ENCODE results near the gene SARDH. TPM values are rescaled to one million over a fixed set of nuclear protein-coding genes. Genes with fewer than 3 reads are reported as not detected.

SARDH gene
- total and polyA plus RNA-seq, 2 of the 8 experiments (the other 6 are each of a cell fraction or from before 2014, with no cell fraction given): 6.4 to 7.4 TPM

DNA sequence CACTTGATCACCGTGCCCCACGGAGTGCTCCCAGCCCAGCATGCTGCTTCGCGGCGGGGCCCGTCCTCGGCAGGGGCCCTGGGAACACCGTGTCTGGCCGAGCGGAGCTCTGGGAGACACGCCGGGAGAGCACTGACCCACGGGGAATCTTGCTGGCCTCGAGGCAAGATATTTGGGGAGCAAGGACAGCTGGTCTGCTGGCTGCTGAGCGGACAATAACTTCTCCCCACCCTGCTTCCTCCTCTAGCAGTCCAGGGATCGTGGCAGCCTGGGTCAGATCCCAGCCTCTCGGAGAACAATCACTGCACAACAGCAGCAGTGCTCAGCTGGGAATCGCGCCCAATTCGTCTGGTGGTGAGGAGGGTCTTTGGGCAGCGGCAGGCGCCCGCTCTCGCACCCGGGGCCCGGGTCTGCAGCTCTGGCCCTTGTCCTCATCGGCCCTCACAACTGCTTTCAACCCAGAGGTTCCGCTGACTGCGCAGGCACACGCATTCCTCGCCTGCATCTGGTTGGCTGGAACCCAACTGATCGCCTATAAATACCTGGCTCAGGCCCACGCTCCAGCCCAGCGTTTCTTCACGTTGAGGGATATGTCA, 58.6 kb downstream of the SARDH start:
- Histone ChIP-seq H3K79me2 (ENCODE audit: control insufficient read depth in 1 of 2, insufficient read depth in 2 of 2, low read length in 2 of 2) (no peaks in the 10 kb centered on the region), H3K79me1 (ENCODE audit: low read depth, low read length) (no peaks in the 10 kb centered on the region), H3K36me3 (ENCODE audit: control insufficient read depth in 2 of 4, insufficient read depth in 4 of 4, low read length in 3 of 4) (no peaks in the 10 kb centered on the region), H3K14ac (ENCODE audit: insufficient read length) (no peak overlapping the region), H2BK20ac (ENCODE audit: low read length) (no peak overlapping the region), H4K20me1 (replicated peaks in 1 of 2; ENCODE audit: control insufficient read depth in 1 of 2, insufficient read depth in 2 of 2, low read length in 2 of 2) (no peaks in the 10 kb centered on the region), H3K9me3 (ENCODE audit: insufficient read depth in 2 of 2, low read depth in 1 of 2, low read length in 1 of 2) (no peaks in the 10 kb centered on the region), H4K91ac (replicated peaks; ENCODE audit: insufficient read length, low read length) (no peak overlapping the region), H4K8ac (ENCODE audit: extremely low read depth, insufficient read depth, low read length) (no peak overlapping the region), H3K4me3 (ENCODE audit: extremely low read depth in 1 of 4, insufficient read depth in 2 of 4, low read depth in 3 of 4, low read length in 4 of 4) (no peak overlapping the region), H2BK5ac (ENCODE audit: low read depth, low read length) (no peak overlapping the region), H3K4ac (replicated peaks; ENCODE audit: insufficient read length, low read depth, low read length) (no peak overlapping the region), H3K9ac (replicated peaks in 1 of 4; ENCODE audit: extremely low read depth in 1 of 4, low read depth in 3 of 4, low read length in 3 of 4) (no peak overlapping the region), H3K4me2 (ENCODE audit: insufficient read depth in 1 of 2, low read depth in 2 of 2, low read length in 2 of 2) (no peak overlapping the region), H3K56ac (replicated peaks; ENCODE audit: insufficient read length, low read depth, low read length) (no peak overlapping the region), H3K27ac (ENCODE audit: low read depth, low read length) (no peak overlapping the region), H3K4me1 (replicated peaks in 1 of 4; ENCODE audit: control insufficient read depth in 3 of 4, insufficient read depth in 4 of 4, low read length in 3 of 4) (peaks cover 0 to 4% (median 2%) of the 10 kb centered on the region in 4 experiments; a peak in 3 of 7 replicates), H2BK15ac (ENCODE audit: low read length) (no peak overlapping the region), H4K5ac (ENCODE audit: insufficient read length, low read depth, low read length) (no peak overlapping the region), H3K23ac (ENCODE audit: insufficient read length) (no peak overlapping the region), H2AK5ac (ENCODE audit: low read depth, low read length) (no peak overlapping the region), H2AFZ (ENCODE audit: low read length) (no peak overlapping the region), H2BK12ac (ENCODE audit: low read depth, low read length) (no peak overlapping the region), H2BK120ac (replicated peaks; ENCODE audit: low read depth, low read length) (no peak overlapping the region), H3K18ac (ENCODE audit: extremely low read depth, low read length) (no peak overlapping the region), H3K27me3 (replicated peaks in 1 of 4; ENCODE audit: control insufficient read depth in 3 of 4, extremely low read depth in 1 of 4, insufficient read depth in 3 of 4, low read length in 3 of 4) (no peaks in the 10 kb centered on the region), H3K23me2 (ENCODE audit: low read depth, low read length) (no peaks in the 10 kb centered on the region)
- WGBS, 2 experiments (ENCODE audit: extremely low coverage in 1 of 2, insufficient coverage in 1 of 2, insufficient read length in 1 of 2, insufficient replicate concordance in 2 of 2, low coverage in 1 of 2, low lambda C conversion rate in 2 of 2, missing lambda C conversion rate in 1 of 2): 92% methylated on average over 33 of the region's 35 CpGs; no CpG with 5 or more reads in 1 of the 2 experiments
- ChIA-PET CTCF (ENCODE audit: partially characterized antibody) (interaction anchor here (1.0 to 2.6 kb wide), 10 partner anchors 8 to 103 kb away, joined by 3 to 9 read pairs (median 4); no protein-coding TSS in a partner anchor), POLR2A (ENCODE audit: partially characterized antibody) (interaction anchor here (0.6 to 1.2 kb wide), 3 partner anchors 17 to 323 kb away, joined by 3 read pairs; partner anchors contain the start of genes SURF1 and SURF2)
- FAIRE-seq (no peak), DNase-seq (ENCODE audit: low read depth in 1 of 2, low spot score in 2 of 2) (no peak)
- TF ChIP-seq CHD1 (IDR thresholded peaks at IDR 0.05; ENCODE audit: low read depth, low read length) (no peak), BRCA1 (IDR thresholded peaks at IDR 0.05; ENCODE audit: low read depth, low read length) (no peak)
